ENCODE data around the gene CDH4.

GRCh38 chr20:61627791-61628415, 375.8 kb downstream of the CDH4 start:
- TF ChIP-seq CTCF (IDR thresholded peaks at IDR 0.05): no peak
- TF ChIP-seq POLR2AphosphoS5 (IDR thresholded peaks at IDR 0.05): no peak
- no peak for TF ChIP-seq EP300 (IDR thresholded peaks at IDR 0.05; ENCODE audit: low read depth)
